ENCODE data around the gene ALDH1A3. TPM values are rescaled to one million over a fixed set of nuclear protein-coding genes. Genes with fewer than 3 reads are reported as not detected.
"Not testable (repeated sequence)": the region's sequence is repeated elsewhere in the genome, so short reads cannot be mapped to it uniquely, and the experiment has no call there.

ALDH1A3 gene
- 1 to 10 TPM; 3.9 to 5.4 TPM for total RNA-seq
- long read RNA-seq, transcript ALDH1A3-201 (13 exons, 3,924 nt), result major isoform, 5 of 7 reads
- long read RNA-seq, partial matches to known transcripts, result 1 of 7 reads
- long read RNA-seq, other reads (novel, unspliced or antisense), result 1 of 7 reads

GRCh38 chr15:100879464-100880138 lies at the start of gene ALDH1A3:
ALDH1A3 (plus strand) TSS chr15:100879831; CDS start chr15:100879908, 77 bp downstream.
- ATAC-seq (peak; percentile 42), DNase-seq (no peak)
- intact Hi-C loops (cut with DNase I, micrococcal nuclease), result no loop called here

- intact Hi-C loops (cut with DNase I, micrococcal nuclease), result no loop called here
- DNase-seq (no peak), ATAC-seq (no peak)
Measured at GRCh38 chr15:100831467-100831866, 48.2 kb upstream of the ALDH1A3 start.

GRCh38 chr15:100832149-100832942 lies 47.3 kb upstream of the ALDH1A3 start:
- ATAC-seq (no peak), DNase-seq (no peak)
- intact Hi-C loops (cut with DNase I, micrococcal nuclease), result no loop called here

- no peak for ATAC-seq
- intact Hi-C loops (cut with DNase I, micrococcal nuclease), result no loop called here
- no peak for DNase-seq
Measured at GRCh38 chr15:100833417-100834389, 45.9 kb upstream of the ALDH1A3 start.

- no peak for DNase-seq
Measured at GRCh38 chr15:100834731-100835130, 44.9 kb upstream of the ALDH1A3 start.

GRCh38 chr15:100835636-100836035 lies 44.0 kb upstream of the ALDH1A3 start:
- no peak for ATAC-seq
- intact Hi-C loops (cut with DNase I, micrococcal nuclease), result no loop called here
- DNase-seq, result no peak

More at GRCh38 chr15:100834731-100835130, 44.9 kb upstream of the ALDH1A3 start:
- intact Hi-C loops (cut with DNase I, micrococcal nuclease), result no loop called here
- no peak for ATAC-seq

- intact Hi-C loops (cut with DNase I, micrococcal nuclease), result no loop called here
- ATAC-seq (no peak), DNase-seq (no peak)
Measured at GRCh38 chr15:100836501-100836900, 43.1 kb upstream of the ALDH1A3 start.

- intact Hi-C loops (cut with DNase I, micrococcal nuclease), result no loop called here
- no peak for DNase-seq
- ATAC-seq, result no peak
Measured at GRCh38 chr15:100841426-100841825, 38.2 kb upstream of the ALDH1A3 start.

- ATAC-seq (no peak), DNase-seq (no peak)
- intact Hi-C loops (cut with DNase I, micrococcal nuclease), result no loop called here
Measured at GRCh38 chr15:100842756-100843730, 36.6 kb upstream of the ALDH1A3 start.

- intact Hi-C loops (cut with DNase I, micrococcal nuclease), result no loop called here
- DNase-seq (no peak), ATAC-seq (no peak)
Measured at GRCh38 chr15:100844167-100844566, 35.5 kb upstream of the ALDH1A3 start.

- DNase-seq (no peak), ATAC-seq (no peak)
- intact Hi-C loops (cut with DNase I, micrococcal nuclease), result no loop called here
Measured at GRCh38 chr15:100844778-100845177, 34.9 kb upstream of the ALDH1A3 start.

- DNase-seq (no peak), ATAC-seq (no peak)
- intact Hi-C loops (cut with DNase I, micrococcal nuclease), result no loop called here
Measured at GRCh38 chr15:100847194-100847593, 32.4 kb upstream of the ALDH1A3 start.

GRCh38 chr15:100849021-100849854 lies 30.4 kb upstream of the ALDH1A3 start:
- DNase-seq (peak; percentile 48 to 78), ATAC-seq (peak; percentile 96)
- intact Hi-C loops (cut with DNase I, micrococcal nuclease), result no loop called here

GRCh38 chr15:100849855-100850218 lies 29.8 kb upstream of the ALDH1A3 start:
- ATAC-seq, result peak; percentile 22
- intact Hi-C loops (cut with DNase I, micrococcal nuclease), result no loop called here
- DNase-seq, result no peak

- DNase-seq; ATAC-seq; intact Hi-C loops (cut with DNase I, micrococcal nuclease): not testable (repeated sequence)
Measured at GRCh38 chr15:100851428-100852015, 28.1 kb upstream of the ALDH1A3 start.

GRCh38 chr15:100852630-100853029 lies 27.0 kb upstream of the ALDH1A3 start:
- no peak for ATAC-seq
- DNase-seq, result no peak
- intact Hi-C loops (cut with DNase I, micrococcal nuclease), result no loop called here

Measured in left colon (tissue), 2 donors.